GM23338 (cell line): ENCODE measurements around the gene ABCB6. TPM values are rescaled to one million over a fixed set of nuclear protein-coding genes. Genes with fewer than 3 reads are reported as not detected.
A peak's percentile ranks its signal among the peaks of the same experiment; 100 is the strongest.

Source experiments
- ATAC-seq: fragments of 200-7000 bp; cut with Tn5 transposase; 3 replicates; pipeline ENCODE4 v1.9.1; 2020
- DNase-seq: peaks from one replicate; pipeline ENCODE4 v3.0.0-alpha.2; 2015; ENCODE audit warnings: low spot score
- H2AFZ ChIP-seq: fragments of 200-600 bp; sonication (generic); 2 replicates; pipeline ENCODE4 v1.8.0; 2016; ENCODE audit warnings: antibody characterized with exemption, mild to moderate bottlenecking, moderate library complexity
- H3F3A ChIP-seq: fragments of 200-600 bp; sonication (generic); replicated peaks from 2 replicates; pipeline ENCODE4 v1.8.0; 2017; ENCODE audit warnings: antibody characterized with exemption, mixed run types, low read depth
- H3K27ac ChIP-seq: fragments of 200-600 bp; sonication (generic); 2 replicates; pipeline ENCODE4 v1.6.1; 2016; ENCODE audit warnings: low read depth
- H3K27me3 ChIP-seq: fragments of 200-600 bp; sonication (generic); 2 replicates; pipeline ENCODE4 v1.8.0; 2016; ENCODE audit warnings: mild to moderate bottlenecking, mixed run types, moderate library complexity; ENCODE audit not compliant: insufficient read depth
- H3K36me3 ChIP-seq: fragments of 200-600 bp; sonication (generic); 2 replicates; pipeline ENCODE4 v1.8.0; 2016; ENCODE audit warnings: mild to moderate bottlenecking; ENCODE audit not compliant: insufficient read depth
- H3K4me1 ChIP-seq: fragments of 200-600 bp; sonication (generic); 2 replicates; pipeline ENCODE4 v1.8.0; 2016; ENCODE audit warnings: mild to moderate bottlenecking, moderate library complexity; ENCODE audit not compliant: insufficient read depth
- H3K4me2 ChIP-seq: fragments of 200-600 bp; sonication (generic); 2 replicates; pipeline ENCODE4 v1.7.1; 2017; ENCODE audit warnings: mixed run types
- H3K4me3 ChIP-seq: fragments of 200-600 bp; sonication (generic); 2 replicates; pipeline ENCODE4 v1.6.1; 2016; ENCODE audit warnings: mixed run types
- H3K79me2 ChIP-seq: fragments of 200-600 bp; sonication (generic); replicated peaks from 2 replicates; pipeline ENCODE4 v1.8.0; 2017; ENCODE audit warnings: mild to moderate bottlenecking; ENCODE audit not compliant: insufficient read depth
- H3K9me2 ChIP-seq: fragments of 200-600 bp; sonication (generic); 2 replicates; pipeline ENCODE4 v1.8.0; 2017; ENCODE audit not compliant: insufficient read depth
- H4K20me1 ChIP-seq: fragments of 200-600 bp; sonication (generic); replicated peaks from 2 replicates; pipeline ENCODE4 v1.8.0; 2017; ENCODE audit warnings: mild to moderate bottlenecking; ENCODE audit not compliant: insufficient read depth
- H3K27ac Mint-ChIP-seq: 2 replicates; pipeline ENCODE4 v1.8.0; 2020; ENCODE audit warnings: inconsistent platforms, mild to moderate bottlenecking, moderate library complexity, mixed read lengths
- H3K27me3 Mint-ChIP-seq: 3 replicates; pipeline ENCODE4 v1.8.0; 2022; ENCODE audit warnings: low read depth, mild to moderate bottlenecking, moderate library complexity, mixed read lengths, inconsistent platforms; ENCODE audit not compliant: insufficient read depth, poor library complexity
- H3K36me3 Mint-ChIP-seq: 3 replicates; pipeline ENCODE4 v1.8.0; 2021; ENCODE audit warnings: low read depth, mild to moderate bottlenecking, inconsistent platforms, moderate library complexity, mixed read lengths
- H3K4me1 Mint-ChIP-seq: 3 replicates; pipeline ENCODE4 v1.8.0; 2020; ENCODE audit warnings: mild to moderate bottlenecking, inconsistent platforms, mixed read lengths
- H3K4me3 Mint-ChIP-seq: 3 replicates; pipeline ENCODE4 v1.8.0; 2021; ENCODE audit warnings: moderate library complexity, mild to moderate bottlenecking, inconsistent platforms, mixed read lengths
- H3K9me3 Mint-ChIP-seq: 3 replicates; pipeline ENCODE4 v1.8.0; 2020; ENCODE audit warnings: moderate library complexity, mild to moderate bottlenecking, inconsistent platforms, mixed read lengths
- ETS1 ChIP-seq: IDR thresholded peaks from 2 replicates; pipeline ENCODE4 v1.6.1; 2016; ENCODE audit warnings: antibody characterized with exemption
- EZH2phosphoT487 ChIP-seq: fragments of 200-600 bp; sonication (generic); IDR thresholded peaks from one replicate; pipeline ENCODE4 v1.8.1; 2018; ENCODE audit warnings: antibody characterized with exemption; ENCODE audit not compliant: unreplicated experiment
- POLR2AphosphoS5 ChIP-seq: IDR thresholded peaks from 2 replicates; pipeline ENCODE4 v1.6.1; 2016; ENCODE audit warnings: antibody characterized with exemption, low read depth
- REST ChIP-seq: IDR thresholded peaks from one replicate; pipeline ENCODE4 v1.6.1; 2018; ENCODE audit warnings: antibody characterized with exemption; ENCODE audit not compliant: unreplicated experiment
- STAT1 ChIP-seq: IDR thresholded peaks from one replicate; pipeline ENCODE4 v1.6.1; 2016; ENCODE audit warnings: antibody characterized with exemption; ENCODE audit not compliant: unreplicated experiment
- ZNF114 ChIP-seq: fragments of 250-450 bp; sonication (Bioruptor Pico); IDR thresholded peaks from 2 replicates; pipeline ENCODE4 v1.5.0; 2020; ENCODE audit warnings: mild to moderate bottlenecking, moderate library complexity
- ZNF462 ChIP-seq: fragments of 250-450 bp; sonication (Bioruptor Pico); IDR thresholded peaks from 2 replicates; pipeline ENCODE4 v1.5.0; 2020; ENCODE audit warnings: mild to moderate bottlenecking, moderate library complexity
- long read RNA-seq: library from polyadenylated mRNA; unstranded; transcript quantifications from one replicate; pipeline ENCODE4 v2.0.0, GENCODE V29; 2020; ENCODE audit not compliant: unreplicated experiment
- polyA plus RNA-seq: library from polyadenylated mRNA; unstranded; fragments of >200 nt; fragmentation: Nextera tagmentation; extraction: Ambion mirVana; gene quantifications from 2 replicates; pipeline ENCODE4 v1.2.1, GENCODE V29; 2016
- total RNA-seq: library from RNA; depleted of rRNA; stranded (reverse); fragments of >200 nt; shearing (Covaris generic); gene quantifications from 2 replicates; pipeline ENCODE4 v1.2.3, GENCODE V29; 2014; rRNA removed

ABCB6 gene
- total RNA-seq (35.1 and 43.6 TPM in 2 replicates), polyA plus RNA-seq (26.2 and 29.8 TPM in 2 replicates)
- long read RNA-seq, transcript ABCB6-201 (19 exons, 3,045 nt), result major isoform, 18 of 20 reads
- long read RNA-seq, partial matches to known transcripts, result 0 of 20 reads
- long read RNA-seq, other reads (novel, unspliced or antisense), result 1 of 20 reads

GRCh38 chr2:219218732-219219701, at the start of gene ABCB6:
Gene ABCB6 (minus strand): TSS chr2:219218958. CDS start chr2:219218673, 285 bp downstream.
- H2AFZ ChIP-seq, result peak within 1 kb of the TSS; percentile 81; the same call in 1 of the 2 replicates
- H3K4me3 Mint-ChIP-seq, result peak within 1 kb of the TSS; percentile 90
- peaks cover 5% of the 10 kb centered on the region; the same call in 1 of the 2 replicates for H3K36me3 ChIP-seq
- no peaks in the 10 kb centered on the region for H3K9me3 Mint-ChIP-seq
- peaks cover 14% of the 10 kb centered on the region for H3K27me3 Mint-ChIP-seq
- DNase-seq, result peak; percentile 95
- H3K27ac ChIP-seq, result peak within 1 kb of the TSS; percentile 80; the same call in 1 of the 2 replicates
- H3K4me1 Mint-ChIP-seq, result peaks cover 21% of the 10 kb centered on the region
- H3K9me2 ChIP-seq, result no peaks in the 10 kb centered on the region
- peaks cover 45% of the 10 kb centered on the region for H3K36me3 Mint-ChIP-seq
- H3K4me1 ChIP-seq, result peaks cover 17% of the 10 kb centered on the region
- no peaks in the 10 kb centered on the region for H3K27me3 ChIP-seq
- peaks cover 9% of the 10 kb centered on the region; the same call in 1 of the 2 replicates for H3F3A ChIP-seq
- peak within 1 kb of the TSS; percentile 90 for H3K4me2 ChIP-seq
- no peaks in the 10 kb centered on the region; the same call in 1 of the 2 replicates for H4K20me1 ChIP-seq
- TF ChIP-seq ZNF114 (CRISPR knock-in tag) (no peak), REST (no peak), ETS1 (peak; percentile 24; the same call in 1 of the 2 replicates), EZH2phosphoT487 (no peak), STAT1 (no peak), ZNF462 (CRISPR knock-in tag) (no peak), POLR2AphosphoS5 (peak; percentile 84)
- ATAC-seq, result peak; percentile 73
- H3K27ac Mint-ChIP-seq, result peak within 1 kb of the TSS; percentile 95
- H3K4me3 ChIP-seq, result peak within 1 kb of the TSS; percentile 81
- H3K79me2 ChIP-seq, result no peaks in the 10 kb centered on the region
